Activated naive CD4-positive, alpha-beta T cell treated with anti-CD3 and anti-CD28 coated beads, Interleukin-2, amount 50 U/mL, for 72 hours (primary cell): ENCODE data around the gene KCNIP4. TPM values are rescaled to one million over a fixed set of nuclear protein-coding genes. Genes with fewer than 3 reads are reported as not detected.

ENCODE experiments used
- ATAC-seq, 2 donors: fragments of 150-1000 bp; cut with Tn5 transposase; 2 replicates each; pipeline ENCODE4 v1.10.0; 2021; ENCODE audit warnings: mild to moderate bottlenecking in 2 of 2, moderate library complexity in 2 of 2
- DNase-seq, 2 donors: peaks; one replicate each; pipeline ENCODE4 v3.0.0; 2021 to 2022; ENCODE audit warnings: low spot score in 2 of 2
- H3K27ac Mint-ChIP-seq, 2 donors: one replicate each; pipeline ENCODE4 v1.8.0; 2022; ENCODE audit warnings: mild to moderate bottlenecking in 2 of 2, mixed read lengths in 2 of 2
- H3K36me3 Mint-ChIP-seq, 2 donors: one replicate each; pipeline ENCODE4 v1.8.0; 2022; ENCODE audit warnings: mixed read lengths in 2 of 2
- H3K9me3 Mint-ChIP-seq, 2 donors: one replicate each; pipeline ENCODE4 v1.8.0; 2022; ENCODE audit warnings: mixed read lengths in 2 of 2
- total RNA-seq, 2 donors: library from RNA; stranded (reverse); gene quantifications; one replicate each; pipeline ENCODE4 v1.2.3, GENCODE V29; 2022

KCNIP4 gene
- total RNA-seq, 2 donors from 2014 or later: not detected

DNA sequence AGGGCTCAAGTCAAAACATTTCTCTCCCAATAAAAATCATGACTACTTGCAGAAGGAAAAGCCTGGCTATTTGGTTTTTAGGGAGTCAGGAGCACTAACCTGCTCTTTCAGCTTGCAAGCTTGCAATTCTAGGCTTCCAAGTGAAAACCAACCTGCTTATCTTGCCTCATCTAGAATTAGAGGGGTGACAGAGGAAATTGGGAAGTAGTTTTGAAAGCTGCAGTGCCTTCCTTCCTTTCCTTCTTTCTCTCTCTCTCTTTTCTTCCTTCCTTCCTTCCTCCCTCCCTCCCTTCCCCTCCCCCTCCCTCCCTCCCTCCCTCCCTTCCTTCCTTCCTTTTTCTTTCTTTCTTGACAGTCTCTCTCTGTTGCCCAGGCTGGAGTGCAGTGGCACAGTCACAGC, 417.5 kb downstream of the KCNIP4 start:
- no peak overlapping the region for H3K27ac Mint-ChIP-seq
- peaks cover 3 to 5% of the 10 kb centered on the region in 2 donors for H3K9me3 Mint-ChIP-seq
- ATAC-seq: no peak
- DNase-seq: no peak
- H3K36me3 Mint-ChIP-seq: no peaks in the 10 kb centered on the region

DNA sequence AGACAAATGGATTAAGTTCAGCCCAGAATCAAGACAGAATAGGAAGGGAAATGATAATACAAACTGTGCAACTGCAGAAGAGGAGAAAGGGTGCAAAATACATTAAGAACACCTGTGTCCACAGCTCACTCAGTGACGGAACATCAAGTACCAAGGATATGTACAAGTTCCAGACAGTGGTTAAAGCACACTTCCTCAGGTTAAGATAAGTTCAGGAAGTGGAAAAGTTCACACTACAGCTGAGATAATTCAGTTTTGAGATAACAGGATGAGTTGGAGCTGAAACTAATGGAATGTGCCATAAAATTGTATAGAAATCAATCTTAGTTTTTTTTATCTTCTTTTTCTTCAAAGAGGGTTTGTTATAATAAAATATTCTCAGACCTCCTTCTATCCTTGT, 419.4 kb downstream of the KCNIP4 start:
- Mint-ChIP-seq H3K27ac (no peak overlapping the region), H3K36me3 (no peaks in the 10 kb centered on the region), H3K9me3 (peaks cover 5 to 7% of the 10 kb centered on the region in 2 donors)
- DNase-seq (no peak), ATAC-seq (no peak)

DNA sequence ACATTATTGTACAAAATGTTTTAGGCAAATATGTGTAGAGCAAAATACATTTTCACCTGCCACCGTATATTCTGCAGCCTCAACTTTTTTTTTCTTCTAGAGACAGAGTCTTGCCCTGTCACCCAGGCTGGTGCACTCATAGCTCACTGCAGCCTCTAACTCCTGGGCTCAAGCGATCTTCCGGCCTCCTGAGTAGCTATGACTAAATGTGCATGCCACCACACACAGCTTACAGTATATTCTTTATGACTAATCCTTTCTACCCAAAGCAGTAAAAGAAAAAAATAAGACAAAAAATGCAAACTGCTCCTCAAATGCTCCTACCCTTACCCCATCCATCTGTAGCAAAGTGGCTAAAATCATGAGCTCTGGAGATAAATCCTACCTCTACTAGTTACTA, 426.3 kb downstream of the KCNIP4 start:
- ATAC-seq: no peak
- H3K9me3 Mint-ChIP-seq: peaks cover 10 to 19% of the 10 kb centered on the region in 2 donors
- no peak overlapping the region for H3K27ac Mint-ChIP-seq
- DNase-seq: no peak
- H3K36me3 Mint-ChIP-seq: no peaks in the 10 kb centered on the region

GRCh38 chr4:21517126-21517859, 431.3 kb downstream of the KCNIP4 start:
- no peak for ATAC-seq
- Mint-ChIP-seq H3K36me3 (no peaks in the 10 kb centered on the region), H3K9me3 (peaks cover 5 to 8% of the 10 kb centered on the region in 2 donors), H3K27ac (no peak overlapping the region)
- no peak for DNase-seq

- no peak for DNase-seq
- no peak for ATAC-seq
- H3K9me3 Mint-ChIP-seq: peaks cover 5 to 8% of the 10 kb centered on the region in 2 donors
- no peak overlapping the region for H3K27ac Mint-ChIP-seq
- no peaks in the 10 kb centered on the region for H3K36me3 Mint-ChIP-seq
Measured at GRCh38 chr4:21514022-21514694, 434.4 kb downstream of the KCNIP4 start.

DNA sequence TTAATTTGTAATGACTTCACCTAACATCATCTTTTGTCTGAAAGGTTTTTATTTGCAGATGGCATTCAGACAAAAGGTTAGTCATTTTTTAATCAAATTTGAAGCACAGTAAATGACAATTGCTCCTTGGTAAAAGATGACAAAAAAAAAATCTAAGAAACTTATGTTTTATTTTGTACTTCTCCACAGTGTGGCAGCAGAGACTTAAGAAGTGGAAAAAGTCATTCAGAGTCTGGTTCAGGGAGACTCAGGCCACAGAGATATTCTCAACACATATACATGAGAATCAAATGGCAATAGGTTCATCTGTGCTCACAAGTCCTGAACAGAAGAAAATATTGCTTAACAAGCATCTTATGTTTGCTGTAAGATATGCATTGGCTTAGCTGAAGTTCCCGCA, 436.2 kb downstream of the KCNIP4 start:
- Mint-ChIP-seq H3K27ac (no peak overlapping the region), H3K36me3 (no peaks in the 10 kb centered on the region), H3K9me3 (no peaks in the 10 kb centered on the region)
- no peak for ATAC-seq
- no peak for DNase-seq

DNA sequence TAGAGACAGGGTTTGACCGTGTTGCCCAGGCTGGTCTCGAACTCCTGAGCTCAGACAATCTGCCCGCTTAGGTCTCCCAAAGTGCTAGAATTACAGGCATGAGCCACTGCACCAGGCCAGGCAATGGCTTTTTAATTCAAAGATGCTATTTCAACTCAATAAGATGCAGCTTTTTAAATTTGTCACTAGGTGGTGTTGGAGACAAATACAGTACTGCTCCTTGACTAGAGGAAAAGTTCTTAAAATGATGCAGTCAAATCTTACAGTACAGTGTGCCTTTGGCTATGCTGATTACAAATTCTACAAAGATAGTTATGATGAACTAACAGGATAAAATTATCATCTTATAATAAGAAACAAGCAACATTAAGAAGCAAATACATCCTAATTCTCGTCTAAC, 441.1 kb downstream of the KCNIP4 start:
- Mint-ChIP-seq H3K36me3 (no peaks in the 10 kb centered on the region), H3K9me3 (peaks cover 0 to 4% of the 10 kb centered on the region in 2 donors), H3K27ac (no peak overlapping the region)
- no peak for DNase-seq
- ATAC-seq: no peak

- DNase-seq (no peak), ATAC-seq (no peak)
- H3K27ac Mint-ChIP-seq: no peak overlapping the region
- peaks cover 8 to 9% of the 10 kb centered on the region in 2 donors for H3K9me3 Mint-ChIP-seq
- no peaks in the 10 kb centered on the region for H3K36me3 Mint-ChIP-seq
Measured at GRCh38 chr4:21490682-21491081, 457.9 kb downstream of the KCNIP4 start.

DNA sequence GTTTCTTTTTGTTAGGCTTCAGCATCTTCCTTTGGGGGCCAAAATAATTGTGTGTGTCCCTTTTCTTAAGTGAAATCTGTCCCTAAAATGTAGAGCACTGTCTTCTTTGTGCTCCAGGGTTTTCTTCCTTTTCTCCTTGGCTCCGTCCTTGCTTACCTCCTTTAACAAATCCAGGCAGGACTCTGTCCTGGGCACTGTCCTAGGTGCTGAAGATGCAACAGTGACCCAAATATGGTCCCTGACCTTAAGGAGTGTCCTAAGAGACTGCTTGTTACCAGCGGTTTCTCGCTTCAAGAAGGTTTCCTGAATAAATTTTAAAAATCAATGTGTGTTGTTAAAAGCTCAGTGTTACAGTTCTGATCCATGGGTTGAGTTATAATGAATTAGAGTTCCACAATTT, 471.8 kb downstream of the KCNIP4 start:
- no peak for DNase-seq
- H3K36me3 Mint-ChIP-seq: no peaks in the 10 kb centered on the region
- H3K27ac Mint-ChIP-seq: no peak overlapping the region
- H3K9me3 Mint-ChIP-seq: peaks cover 7 to 8% of the 10 kb centered on the region in 2 donors
- no peak for ATAC-seq

DNA sequence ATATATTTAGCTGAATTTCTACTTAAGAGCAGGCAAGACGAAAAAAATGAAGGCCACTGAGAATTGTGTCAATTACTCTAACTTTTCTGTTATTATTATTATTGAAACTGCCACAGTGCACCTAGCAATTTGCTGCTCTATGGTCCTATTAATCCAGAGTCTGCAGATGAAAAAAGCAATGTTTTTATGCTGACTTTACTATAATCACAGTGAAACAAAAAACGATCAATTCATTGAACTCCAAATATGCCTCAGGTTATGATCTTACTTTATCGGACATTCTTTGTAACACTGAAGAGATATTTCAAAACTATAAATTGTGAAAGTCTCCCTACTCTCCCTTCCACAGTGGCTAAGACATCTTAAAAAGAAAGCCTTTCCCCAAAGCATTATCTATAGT, 474.4 kb downstream of the KCNIP4 start:
- no peak overlapping the region for H3K27ac Mint-ChIP-seq
- DNase-seq: no peak
- H3K36me3 Mint-ChIP-seq: no peaks in the 10 kb centered on the region
- no peak for ATAC-seq
- H3K9me3 Mint-ChIP-seq: peaks cover 8 to 11% of the 10 kb centered on the region in 2 donors

GRCh38 chr4:21470535-21470934, 478.0 kb downstream of the KCNIP4 start:
- DNase-seq (no peak), ATAC-seq (no peak)
- Mint-ChIP-seq H3K36me3 (peaks cover 0 to 4% of the 10 kb centered on the region in 2 donors), H3K9me3 (peaks cover 19 to 21% of the 10 kb centered on the region in 2 donors), H3K27ac (no peak overlapping the region)

GRCh38 chr4:21469438-21470300, 478.9 kb downstream of the KCNIP4 start:
- ATAC-seq: no peak
- H3K9me3 Mint-ChIP-seq: peaks cover 19 to 21% of the 10 kb centered on the region in 2 donors
- H3K27ac Mint-ChIP-seq: no peak overlapping the region
- H3K36me3 Mint-ChIP-seq: peaks cover 0 to 4% of the 10 kb centered on the region in 2 donors
- DNase-seq: no peak

GRCh38 chr4:21467551-21467950, 481.0 kb downstream of the KCNIP4 start:
- DNase-seq: no peak
- no peak for ATAC-seq

DNA sequence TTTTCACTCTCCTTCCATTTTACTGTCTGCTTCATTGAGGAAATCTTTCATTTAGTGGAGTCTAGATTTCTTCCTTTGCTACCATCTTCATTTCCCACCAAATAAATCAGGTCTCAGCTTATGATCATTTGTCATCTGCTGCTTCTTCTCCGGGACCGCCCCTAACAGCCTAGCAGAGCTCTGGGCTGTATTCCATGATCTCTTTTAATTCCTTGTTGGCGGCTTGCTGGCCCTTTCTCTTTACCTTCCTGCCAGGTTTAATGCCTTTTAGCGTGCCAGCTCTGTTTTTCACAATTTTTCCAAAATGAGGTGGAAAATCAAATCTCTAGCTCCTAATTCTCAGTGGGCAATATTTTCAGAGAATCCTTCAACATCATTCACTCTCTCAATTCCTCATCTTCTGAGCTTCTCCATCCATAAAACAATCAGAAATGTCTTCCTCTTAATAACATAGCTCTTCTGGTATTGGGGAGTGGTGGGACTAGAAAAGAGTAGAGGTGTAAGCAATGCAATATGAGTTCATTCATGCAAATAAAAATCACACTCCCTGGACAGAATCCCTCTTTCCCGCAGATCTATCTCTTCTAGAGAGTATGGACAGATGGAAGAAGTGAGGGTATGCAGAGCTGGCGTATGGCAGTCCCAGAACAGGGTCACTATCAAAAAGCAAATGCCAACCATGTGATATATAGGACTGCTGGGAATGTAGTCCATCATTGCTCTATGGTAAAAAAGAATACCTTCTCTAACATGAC, 491.3 kb downstream of the KCNIP4 start:
- Mint-ChIP-seq H3K36me3 (peaks cover 0 to 7% of the 10 kb centered on the region in 2 donors), H3K9me3 (peaks cover 7 to 11% of the 10 kb centered on the region in 2 donors), H3K27ac (no peak overlapping the region)
- ATAC-seq (no peak), DNase-seq (no peak)

More at GRCh38 chr4:21467551-21467950, 481.0 kb downstream of the KCNIP4 start:
- Mint-ChIP-seq H3K9me3 (peaks cover 19 to 26% of the 10 kb centered on the region in 2 donors), H3K36me3 (peaks cover 0 to 4% of the 10 kb centered on the region in 2 donors), H3K27ac (no peak overlapping the region)

GRCh38 chr4:21454831-21455230, 493.7 kb downstream of the KCNIP4 start:
- DNase-seq: no peak
- peaks cover 0 to 7% of the 10 kb centered on the region in 2 donors for H3K36me3 Mint-ChIP-seq
- ATAC-seq: no peak
- H3K9me3 Mint-ChIP-seq: peaks cover 7 to 8% of the 10 kb centered on the region in 2 donors
- no peak overlapping the region for H3K27ac Mint-ChIP-seq

- Mint-ChIP-seq H3K36me3 (peaks cover 0 to 7% of the 10 kb centered on the region in 2 donors), H3K27ac (no peak overlapping the region), H3K9me3 (peaks cover 7 to 8% of the 10 kb centered on the region in 2 donors)
- DNase-seq: no peak
- no peak for ATAC-seq
Measured at GRCh38 chr4:21454201-21454600, 494.4 kb downstream of the KCNIP4 start.
